CD4-positive, alpha-beta T cell treated with Interferon gamma for 1 hour (primary cell): ENCODE measurements around the gene ABCA13.

Experiments used
- DNase-seq: peaks from one replicate; pipeline ENCODE4 v3.0.0-alpha.2; 2020

Gene ABCA13

GRCh38 chr7:48244864-48245271, 73.6 kb downstream of the ABCA13 start:
- DNase-seq, result no peak

DNA sequence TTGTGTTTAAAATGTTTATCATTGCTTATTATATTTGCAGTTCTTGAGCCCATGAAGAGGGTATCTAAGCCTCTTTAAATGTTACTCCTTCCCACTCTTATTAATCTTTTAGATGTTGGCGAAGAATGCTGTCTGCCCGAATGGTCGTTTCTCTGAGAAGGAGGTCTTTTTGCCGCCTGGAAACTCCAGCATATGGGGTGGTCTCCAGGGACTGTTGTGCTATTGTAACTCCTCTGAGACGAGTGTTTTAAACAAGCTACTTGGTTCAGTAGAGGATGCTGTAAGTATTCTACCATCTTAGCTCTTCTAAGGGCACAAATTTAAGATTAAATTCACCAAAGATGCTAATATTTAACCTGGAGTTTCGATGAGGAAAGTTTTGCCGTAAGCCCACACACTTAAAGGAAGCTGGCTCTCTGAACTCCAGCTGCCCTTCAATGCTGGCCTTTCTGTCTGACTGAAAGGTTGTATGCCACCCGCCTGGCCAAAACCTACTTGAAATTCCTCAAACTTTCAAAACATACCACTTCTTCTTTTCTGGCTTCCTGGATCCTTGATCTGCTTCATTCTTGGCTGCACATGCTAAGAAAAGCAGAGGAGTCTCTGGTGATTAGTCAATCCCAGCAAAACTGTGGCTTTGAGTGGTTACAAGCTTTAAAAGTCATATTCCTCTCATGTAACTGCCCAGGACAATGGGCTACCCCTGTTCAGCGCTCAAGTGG, 74.7 kb downstream of the ABCA13 start:
- DNase-seq, result no peak

DNA sequence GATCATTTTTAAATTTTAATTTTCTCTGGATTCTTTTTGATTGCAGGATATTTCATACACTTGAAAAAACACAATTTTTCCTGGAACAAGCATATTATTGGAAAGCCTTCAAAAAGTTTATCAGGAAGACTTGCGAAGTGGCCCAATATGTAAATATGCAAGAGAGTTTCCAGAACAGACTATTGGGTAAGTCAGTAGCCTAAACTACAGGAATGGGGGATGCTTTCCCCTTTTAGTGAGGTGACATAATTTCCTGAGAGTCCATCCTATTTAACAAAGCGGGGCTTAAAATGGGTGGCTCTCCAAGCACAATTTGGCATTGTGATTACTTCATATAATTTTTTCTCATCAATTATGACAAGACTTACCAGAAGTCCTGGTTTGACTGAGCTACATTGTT, 77.9 kb downstream of the ABCA13 start:
- no peak for DNase-seq

DNA sequence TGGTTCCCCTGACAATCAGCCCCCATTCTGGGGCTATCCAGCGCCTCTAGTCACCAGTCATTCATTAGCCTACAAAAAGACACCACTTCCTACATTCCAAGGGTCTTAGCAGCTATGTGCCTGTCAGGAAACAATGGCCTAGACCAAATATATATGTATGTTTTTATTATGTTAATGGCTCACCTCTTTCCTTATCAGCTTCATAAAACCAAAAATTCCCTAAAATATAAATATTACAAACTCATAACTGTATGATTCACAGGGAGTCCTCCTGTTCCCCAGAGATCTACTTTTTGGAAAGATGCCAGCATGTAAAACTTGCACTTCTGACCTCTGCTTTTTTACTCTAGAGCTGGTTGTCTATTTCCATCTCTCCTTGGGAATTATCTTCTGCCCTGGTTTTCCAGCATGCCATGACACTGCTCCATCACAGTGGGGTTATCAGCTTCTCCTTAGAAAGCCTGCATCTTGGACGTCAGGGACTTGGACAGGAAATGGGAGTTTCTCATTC, 79.2 kb downstream of the ABCA13 start:
- no peak for DNase-seq

DNA sequence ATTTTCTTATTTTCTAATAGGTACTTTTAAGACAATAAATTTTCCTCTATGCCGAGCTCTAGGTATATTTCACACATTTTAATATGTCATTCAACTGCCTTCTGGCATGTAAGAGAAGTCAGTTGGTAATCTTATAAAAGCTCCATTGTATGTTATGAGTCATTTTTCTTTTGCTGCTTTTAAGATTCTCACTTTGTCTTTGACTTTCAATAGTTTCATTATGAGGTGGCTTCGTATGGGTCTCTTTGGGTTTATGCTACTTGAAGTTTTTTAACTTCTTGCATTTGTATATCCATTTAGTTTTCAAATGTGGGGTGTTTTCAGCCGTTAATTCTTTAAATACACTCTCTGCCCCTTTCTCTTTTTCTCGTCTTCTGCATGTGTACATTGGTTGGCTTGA, 80.5 kb downstream of the ABCA13 start:
- DNase-seq, result no peak

DNA sequence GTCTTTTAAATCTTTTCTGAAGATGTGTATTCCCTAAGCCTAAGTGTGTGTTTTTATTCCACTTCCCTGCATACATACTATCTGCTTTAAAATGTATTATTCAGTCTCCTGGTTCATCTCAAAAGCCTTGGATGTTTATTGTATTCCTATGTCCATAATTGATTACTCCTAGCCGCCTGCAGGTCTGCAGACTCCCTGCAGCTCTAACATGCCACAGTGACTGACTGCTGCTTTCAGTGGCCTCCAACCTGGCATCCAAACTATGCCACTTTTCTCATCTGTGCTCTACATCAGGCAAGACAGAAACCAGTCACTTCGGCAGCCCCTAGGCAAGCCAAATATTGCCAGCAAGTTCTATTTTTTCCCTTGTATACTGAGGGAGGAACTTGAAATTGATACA, 81.7 kb downstream of the ABCA13 start:
- DNase-seq, result no peak

GRCh38 chr7:48255046-48255445, 83.8 kb downstream of the ABCA13 start:
- no peak for DNase-seq

DNA sequence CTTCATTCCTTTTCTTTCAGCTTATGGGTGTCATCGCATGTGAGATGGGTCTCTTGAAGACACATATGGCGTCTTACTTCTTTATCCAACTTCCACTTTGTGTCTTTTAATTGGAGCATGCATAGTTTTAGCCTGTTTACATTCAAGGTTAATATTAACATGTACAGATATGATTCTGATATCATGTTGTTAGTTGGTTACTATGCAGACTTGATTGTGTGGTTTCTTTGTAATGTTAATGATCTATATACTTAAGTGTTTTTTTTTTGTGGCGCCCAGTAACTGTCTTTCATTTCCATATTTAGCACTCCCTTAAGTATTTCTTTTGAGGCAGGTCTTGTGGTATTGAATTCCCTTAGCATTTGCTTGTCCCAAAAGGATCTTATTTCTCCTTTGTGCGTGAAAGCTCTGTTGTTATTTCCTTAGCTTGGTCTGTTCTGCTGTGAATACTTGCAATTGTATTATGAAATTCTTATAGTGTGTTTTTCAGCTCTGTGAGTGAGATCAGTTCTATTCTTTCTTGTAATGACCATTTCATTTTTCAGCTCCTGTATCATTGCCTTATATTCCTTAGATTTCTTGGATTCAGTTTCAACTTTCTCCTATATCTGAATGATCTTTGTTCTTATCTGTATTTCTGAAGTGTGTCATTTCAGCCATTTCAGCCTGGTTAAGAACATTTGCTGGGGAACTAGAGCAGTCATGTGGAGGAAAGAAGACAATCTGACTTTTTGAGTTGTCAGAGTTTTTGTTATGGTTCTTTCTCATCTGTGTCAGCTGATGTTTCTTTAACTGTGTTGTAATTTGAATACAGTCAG, 88.4 kb downstream of the ABCA13 start:
- DNase-seq, result no peak

DNA sequence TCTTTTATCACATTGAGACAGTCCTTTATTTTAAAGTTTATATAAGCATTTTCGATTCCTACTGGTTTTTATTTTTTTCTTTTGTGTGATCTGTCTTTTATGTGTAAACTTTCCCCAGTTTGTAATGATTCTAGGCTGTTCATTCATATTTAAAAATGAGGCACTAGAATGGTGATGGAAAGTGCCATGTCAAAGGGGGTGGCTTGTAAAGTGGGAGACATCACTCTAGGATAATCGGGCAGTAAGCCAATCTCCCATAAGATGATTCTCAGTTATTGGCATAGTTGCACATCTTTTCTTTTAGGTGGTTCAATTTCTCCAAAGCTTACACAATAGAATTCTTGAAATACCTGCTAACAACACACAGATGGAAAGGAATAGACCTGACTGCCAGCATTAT, 90.4 kb downstream of the ABCA13 start:
- DNase-seq, result no peak

DNA sequence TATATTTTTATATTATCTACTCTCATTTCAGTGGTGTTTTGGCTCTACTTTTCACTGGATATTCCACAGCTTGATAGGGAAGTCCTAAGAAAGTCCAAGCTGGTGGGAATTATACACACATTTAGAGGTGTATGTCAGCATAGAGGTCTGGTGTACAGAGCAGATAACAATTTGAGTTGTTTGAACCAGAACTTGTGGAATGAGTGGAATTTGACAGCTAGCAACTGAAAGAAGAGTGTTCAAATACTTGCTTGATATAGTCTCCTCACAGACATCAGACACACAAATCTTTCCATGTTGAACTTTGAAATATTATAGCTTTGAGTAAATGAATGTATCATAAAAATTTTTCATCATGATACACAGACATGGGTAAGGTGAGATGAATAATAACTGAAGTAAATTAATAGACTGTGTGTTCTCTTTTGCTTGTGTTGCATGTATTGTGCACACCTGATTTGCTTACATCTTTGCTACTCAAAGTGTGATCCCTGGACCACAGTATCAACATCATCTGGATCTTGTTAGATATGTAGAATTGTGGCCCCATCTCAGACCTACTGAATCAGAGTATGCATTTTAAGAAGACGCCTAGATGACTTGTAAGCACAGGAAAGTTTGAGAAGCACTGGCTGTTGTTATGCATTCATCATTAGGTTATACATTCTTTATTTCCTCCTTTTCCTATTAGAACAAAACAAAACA, 91.5 kb downstream of the ABCA13 start:
- DNase-seq, result no peak

DNA sequence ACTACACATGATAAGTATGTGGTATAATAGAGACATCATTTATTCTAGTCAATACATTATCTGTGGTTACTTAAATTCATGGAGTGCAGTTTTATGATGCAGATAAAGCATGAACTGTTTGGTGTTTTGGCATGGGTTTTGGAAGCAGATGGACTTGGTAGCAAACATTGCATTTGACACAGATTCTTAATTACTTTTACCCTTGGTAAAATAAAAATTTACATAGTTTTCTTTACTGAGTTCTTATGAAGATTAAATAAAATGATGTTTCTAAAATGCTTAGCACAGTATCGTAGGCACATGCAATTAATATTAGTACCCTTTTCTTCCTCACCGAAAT, 92.0 kb downstream of the ABCA13 start:
- no peak for DNase-seq

GRCh38 chr7:48269066-48269465, 97.8 kb downstream of the ABCA13 start:
- no peak for DNase-seq

DNA sequence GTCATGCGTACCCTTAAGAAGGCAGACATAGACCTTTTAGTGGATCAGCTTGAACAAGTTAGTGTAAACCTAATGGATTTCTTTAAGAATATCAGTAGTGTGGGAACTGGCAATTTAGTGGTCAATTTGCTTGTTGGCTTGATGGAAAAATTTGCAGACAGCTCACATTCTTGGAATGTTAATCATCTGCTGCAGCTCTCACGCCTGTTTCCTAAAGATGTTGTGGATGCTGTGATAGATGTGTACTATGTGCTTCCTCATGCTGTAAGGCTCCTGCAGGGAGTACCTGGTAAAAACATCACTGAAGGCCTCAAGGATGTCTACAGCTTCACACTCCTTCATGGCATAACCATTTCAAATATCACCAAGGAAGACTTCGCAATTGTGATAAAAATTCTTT, 103.4 kb downstream of the ABCA13 start:
- DNase-seq, result no peak

GRCh38 chr7:48279420-48279819, 108.2 kb downstream of the ABCA13 start:
- no peak for DNase-seq

- DNase-seq, result no peak
Observed at GRCh38 chr7:48280100-48280499, 108.8 kb downstream of the ABCA13 start.

DNA sequence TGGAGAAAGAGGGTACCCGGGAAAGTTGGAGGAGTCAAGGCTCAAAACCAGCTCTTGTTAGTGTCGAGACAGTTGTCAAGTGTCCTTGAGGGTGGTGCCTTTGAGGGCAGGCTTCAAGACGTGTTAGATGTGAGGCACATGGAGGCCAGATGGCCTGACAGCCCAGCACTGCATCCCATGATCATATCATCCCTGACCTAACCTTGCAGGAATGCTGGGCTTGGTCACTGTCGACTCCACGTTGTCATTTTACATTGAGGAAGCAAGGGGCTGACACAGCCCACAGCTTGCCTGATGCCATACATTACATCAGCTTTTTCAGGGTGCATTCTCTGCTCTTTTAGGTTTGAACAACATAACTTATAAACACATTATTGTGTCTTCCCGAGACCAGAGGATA, 114.1 kb downstream of the ABCA13 start:
- no peak for DNase-seq

- DNase-seq, result no peak
Observed at GRCh38 chr7:48286836-48287235, 115.6 kb downstream of the ABCA13 start.

GRCh38 chr7:48289656-48290055, 118.4 kb downstream of the ABCA13 start:
- no peak for DNase-seq

- no peak for DNase-seq
Observed at GRCh38 chr7:48292949-48293348, 121.7 kb downstream of the ABCA13 start.

DNA sequence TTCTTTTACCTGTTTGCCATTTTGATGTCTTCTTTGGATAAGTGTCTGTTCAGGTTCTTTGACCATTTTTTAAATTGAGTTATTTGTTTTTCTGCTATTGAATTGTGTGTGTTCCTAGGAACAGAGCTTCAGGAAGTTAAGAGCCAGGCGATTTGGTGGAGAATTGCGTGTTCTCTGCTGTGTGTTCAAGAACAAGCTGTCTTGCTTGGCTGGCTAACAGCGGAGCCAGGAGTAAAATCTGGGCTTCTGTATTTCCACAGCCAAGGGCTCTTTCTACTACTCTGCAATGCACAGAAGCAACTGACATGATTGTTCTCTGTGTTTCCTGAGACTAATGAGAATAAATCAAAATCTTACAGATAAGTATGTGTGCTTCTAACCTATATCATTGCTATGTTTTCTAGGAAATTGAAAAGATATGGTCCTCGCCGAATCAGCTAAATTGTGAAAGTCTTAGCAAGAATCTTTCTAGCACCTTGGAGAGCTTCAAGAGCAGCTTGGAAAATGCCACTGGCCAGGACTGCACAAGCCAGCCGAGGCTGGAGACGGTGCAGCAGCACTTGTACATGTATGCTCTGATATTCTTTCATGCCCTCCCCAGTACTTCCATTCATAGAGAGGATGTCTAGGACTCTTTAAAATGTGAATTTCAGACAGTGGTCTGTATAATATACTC, 124.2 kb downstream of the ABCA13 start:
- DNase-seq, result no peak

DNA sequence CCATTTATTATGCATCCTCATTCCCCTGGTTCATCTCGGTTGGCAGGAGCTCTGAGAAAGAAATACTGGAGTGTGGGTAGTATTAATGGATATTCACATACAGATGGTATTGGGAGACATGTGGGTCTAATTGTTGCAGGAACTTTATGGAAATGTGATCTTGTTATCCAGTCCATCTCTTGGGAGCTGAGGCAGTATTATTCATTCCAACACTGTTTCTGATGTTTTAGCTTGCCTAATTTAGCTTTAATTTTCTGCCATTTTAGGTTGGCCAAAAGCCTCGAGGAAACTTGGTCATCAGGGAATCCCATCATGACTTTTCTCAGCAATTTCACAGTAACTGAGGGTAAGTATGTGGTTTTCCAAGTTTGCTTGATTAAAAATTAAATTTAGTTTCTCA, 125.7 kb downstream of the ABCA13 start:
- no peak for DNase-seq

- no peak for DNase-seq
Observed at GRCh38 chr7:48298779-48299178, 127.5 kb downstream of the ABCA13 start.

- DNase-seq, result peak; percentile 26
Observed at GRCh38 chr7:48299580-48300169, 128.4 kb downstream of the ABCA13 start.
